ENCODE measurements around the gene TULP4.

- TF ChIP-seq CTCF (IDR thresholded peaks at IDR 0.05) (no peak), POLR2A (IDR thresholded peaks at IDR 0.05) (no peak)
Observed at GRCh38 chr6:158413028-158413427, 100.8 kb downstream of the TULP4 start.
